ENCODE data around the gene CSNK2A2.

GRCh38 chr16:58155839-58156238 lies 42.1 kb downstream of the CSNK2A2 start:
- TF ChIP-seq BHLHE40 (IDR thresholded peaks at IDR 0.05; ENCODE audit: low read length) (no peak), NR0B1 (IDR thresholded peaks at IDR 0.05; ENCODE audit: partially characterized antibody) (no peak), FOSL1 (tag; conservative IDR thresholded peaks at IDR 0.05) (no peak)

All from K562 (cell line).